PC-3 (cell line): ENCODE results near the gene HIVEP3. TPM values are rescaled to one million over a fixed set of nuclear protein-coding genes. Genes with fewer than 3 reads are reported as not detected.

Experiments
- ATAC-seq: fragments of 200-7000 bp; cut with Tn5 transposase; 2 replicates; pipeline ENCODE4 v1.9.1; 2020; ENCODE audit warnings: mild to moderate bottlenecking, moderate library complexity
- BruUV-seq: library from RNA; stranded (reverse); fragments of 400-500 nt; replicated peaks from 2 replicates; lab custom pipeline; 2021; lab: Mats Ljungman, UMichigan
- CTCF ChIA-PET: fragments of 300-600 bp; sonication (Branson Sonifier 250); formaldehyde crosslinking; loops from one replicate; lab custom pipeline; 2022; ENCODE audit warnings: antibody characterized with exemption; lab: Charles Lee
- POLR2A ChIA-PET: fragments of 300-600 bp; sonication (Branson Sonifier 250); formaldehyde crosslinking; loops from one replicate; lab custom pipeline; 2022; ENCODE audit warnings: antibody characterized with exemption; ENCODE audit not compliant: unreplicated experiment; lab: Charles Lee
- DNase-seq: peaks from one replicate; pipeline ENCODE4 v3.0.0-alpha.2; 2015
- H2AFZ ChIP-seq: fragments of 300-600 bp; sonication (generic); 2 replicates; pipeline ENCODE4 v1.6.0; 2016; ENCODE audit warnings: antibody characterized with exemption, low read length
- H3F3A ChIP-seq: fragments of 300-600 bp; sonication (generic); one replicate; pipeline ENCODE4 v1.6.0; 2017; ENCODE audit warnings: antibody characterized with exemption, low read length, control low read depth, mild to moderate bottlenecking; ENCODE audit not compliant: unreplicated experiment
- H3K27ac ChIP-seq: fragments of 300-600 bp; sonication (generic); 2 replicates; pipeline ENCODE4 v1.5.1; 2016; ENCODE audit warnings: mild to moderate bottlenecking, low read length
- H3K27me3 ChIP-seq: fragments of 300-600 bp; sonication (generic); 2 replicates; pipeline ENCODE4 v1.6.1; 2016; ENCODE audit warnings: low read length, mixed read lengths
- H3K36me3 ChIP-seq: fragments of 300-600 bp; sonication (generic); 2 replicates; pipeline ENCODE4 v1.6.1; 2016; ENCODE audit warnings: low read depth, mixed run types, low read length, mixed read lengths
- H3K4me1 ChIP-seq: fragments of 300-600 bp; sonication (generic); 2 replicates; pipeline ENCODE4 v1.5.1; 2016; ENCODE audit warnings: low read length; ENCODE audit not compliant: insufficient read depth
- H3K4me2 ChIP-seq: fragments of 300-600 bp; sonication (generic); 2 replicates; pipeline ENCODE4 v1.6.0; 2016; ENCODE audit warnings: low read length
- H3K4me3 ChIP-seq: fragments of 300-600 bp; sonication (generic); 2 replicates; pipeline ENCODE4 v1.5.1; 2016; ENCODE audit warnings: mild to moderate bottlenecking, low read length, mixed read lengths
- H3K79me2 ChIP-seq: fragments of 300-600 bp; sonication (generic); 2 replicates; pipeline ENCODE4 v1.6.1; 2017; ENCODE audit warnings: low read length, mixed read lengths
- H3K9ac ChIP-seq: fragments of 300-600 bp; sonication (generic); 2 replicates; pipeline ENCODE4 v1.6.0; 2016; ENCODE audit warnings: mild to moderate bottlenecking, low read length
- H3K9me2 ChIP-seq: fragments of 300-600 bp; sonication (generic); replicated peaks from 2 replicates; pipeline ENCODE4 v1.6.1; 2016; ENCODE audit warnings: mixed run types, low read length, mixed read lengths
- H3K9me3 ChIP-seq: fragments of 300-600 bp; sonication (generic); 2 replicates; pipeline ENCODE4 v1.6.1; 2016; ENCODE audit warnings: low read length, mixed read lengths
- H4K20me1 ChIP-seq: fragments of 300-600 bp; sonication (generic); 2 replicates; pipeline ENCODE4 v1.6.1; 2016; ENCODE audit warnings: low read length, mixed read lengths
- EZH2 ChIP-seq: fragments of 300-600 bp; sonication (generic); IDR thresholded peaks from one replicate; pipeline ENCODE4 v1.6.1; 2017; ENCODE audit warnings: antibody characterized with exemption, mild to moderate bottlenecking, low read length; ENCODE audit not compliant: unreplicated experiment
- EZH2phosphoT487 ChIP-seq: fragments of 300-600 bp; sonication (generic); IDR thresholded peaks from 2 replicates; pipeline ENCODE4 v1.6.1; 2018; ENCODE audit warnings: mild to moderate bottlenecking, antibody characterized with exemption, low read length, borderline replicate concordance
- intact Hi-C: fragments of 100-400 bp; cut with micrococcal nuclease; formaldehyde crosslinking; loops from 2 replicates; pipeline ENCODE4 v1.9.0; 2023
- total RNA-seq: library from RNA; depleted of rRNA; stranded (reverse); fragments of >200 nt; gene quantifications from 2 replicates; pipeline ENCODE4 v1.2.3, GENCODE V29; 2014
- TF ChIP-seq, protein P1 (sequence below): fragments of 300-600 bp; sonication (generic); conservative IDR thresholded peaks from 2 replicates; pipeline ENCODE4 v1.5.1; 2017; ENCODE audit warnings: antibody characterized with exemption, low read depth, mild to moderate bottlenecking, low read length

The HIVEP3 gene
- total RNA-seq, 1 experiment from 2014 or later: 9.8 TPM

DNA sequence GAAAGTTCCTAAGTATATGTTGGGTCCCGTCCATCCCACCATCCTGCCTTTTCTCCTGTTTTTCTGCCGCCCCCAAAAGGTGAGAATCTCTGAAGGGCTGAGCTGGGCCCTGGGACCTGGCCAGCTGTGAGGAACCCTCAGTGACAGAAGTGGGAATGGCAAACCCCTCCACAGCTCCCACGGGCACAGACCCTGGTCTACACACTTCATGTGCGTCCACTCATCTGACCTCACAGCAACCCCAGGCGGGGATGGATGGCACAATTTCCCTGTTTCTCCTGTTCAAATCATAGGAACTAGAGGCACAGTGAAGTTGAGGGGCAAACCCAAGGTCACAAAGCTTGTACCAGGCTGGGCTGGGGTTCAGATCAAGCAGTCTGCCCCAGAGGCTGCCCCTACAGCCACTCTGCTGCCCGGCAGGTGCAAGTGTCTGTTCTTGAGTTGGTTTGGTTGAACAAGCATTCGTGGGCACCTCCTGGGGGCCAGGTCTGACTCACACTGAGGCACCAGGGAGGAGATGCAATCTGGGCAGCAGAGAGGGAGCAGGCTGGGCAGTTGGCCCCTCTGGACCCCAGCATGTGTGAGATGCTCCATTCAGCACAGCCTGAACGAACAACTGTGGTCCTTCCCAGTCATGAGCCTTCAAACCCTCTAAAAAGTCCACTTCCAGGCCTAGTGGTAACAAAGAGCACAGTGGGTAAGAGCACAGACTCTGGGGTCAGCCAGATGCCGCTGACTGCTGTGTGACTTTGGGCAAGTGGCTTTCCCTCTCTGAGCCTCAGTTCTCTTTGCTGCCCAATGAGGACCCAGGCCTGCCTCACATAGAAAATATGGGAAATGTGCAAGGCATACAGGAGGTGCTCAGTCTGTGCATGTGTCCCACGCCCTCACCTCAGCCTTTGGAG, 438.3 kb downstream of the HIVEP3 start:
- Histone ChIP-seq H3K79me2 (no peaks in the 10 kb centered on the region), H3K36me3 (no peaks in the 10 kb centered on the region), H3K27me3 (no peaks in the 10 kb centered on the region), H3F3A (no peaks in the 10 kb centered on the region), H3K4me3 (no peak overlapping the region), H2AFZ (no peak overlapping the region), H3K9me3 (no peaks in the 10 kb centered on the region), H3K4me2 (no peak overlapping the region), H3K9ac (no peak overlapping the region), H3K27ac (no peak overlapping the region), H3K4me1 (peaks cover 31% of the 10 kb centered on the region), H3K9me2 (no peaks in the 10 kb centered on the region), H4K20me1 (no peaks in the 10 kb centered on the region)
- no peak for TF ChIP-seq EZH2
- TF ChIP-seq, protein P1, sequence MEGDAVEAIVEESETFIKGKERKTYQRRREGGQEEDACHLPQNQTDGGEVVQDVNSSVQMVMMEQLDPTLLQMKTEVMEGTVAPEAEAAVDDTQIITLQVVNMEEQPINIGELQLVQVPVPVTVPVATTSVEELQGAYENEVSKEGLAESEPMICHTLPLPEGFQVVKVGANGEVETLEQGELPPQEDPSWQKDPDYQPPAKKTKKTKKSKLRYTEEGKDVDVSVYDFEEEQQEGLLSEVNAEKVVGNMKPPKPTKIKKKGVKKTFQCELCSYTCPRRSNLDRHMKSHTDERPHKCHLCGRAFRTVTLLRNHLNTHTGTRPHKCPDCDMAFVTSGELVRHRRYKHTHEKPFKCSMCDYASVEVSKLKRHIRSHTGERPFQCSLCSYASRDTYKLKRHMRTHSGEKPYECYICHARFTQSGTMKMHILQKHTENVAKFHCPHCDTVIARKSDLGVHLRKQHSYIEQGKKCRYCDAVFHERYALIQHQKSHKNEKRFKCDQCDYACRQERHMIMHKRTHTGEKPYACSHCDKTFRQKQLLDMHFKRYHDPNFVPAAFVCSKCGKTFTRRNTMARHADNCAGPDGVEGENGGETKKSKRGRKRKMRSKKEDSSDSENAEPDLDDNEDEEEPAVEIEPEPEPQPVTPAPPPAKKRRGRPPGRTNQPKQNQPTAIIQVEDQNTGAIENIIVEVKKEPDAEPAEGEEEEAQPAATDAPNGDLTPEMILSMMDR: no peak
- TF ChIP-seq EZH2phosphoT487: no peak
- ATAC-seq: no peak
- no peak for DNase-seq
- ChIA-PET CTCF (no interaction called here), POLR2A (no interaction called here)
- no TSS peak for BruUV-seq
- intact Hi-C loops: loop anchor here (10.0 kb wide), 1 partner anchor 46 kb away; no protein-coding TSS in a partner anchor

DNA sequence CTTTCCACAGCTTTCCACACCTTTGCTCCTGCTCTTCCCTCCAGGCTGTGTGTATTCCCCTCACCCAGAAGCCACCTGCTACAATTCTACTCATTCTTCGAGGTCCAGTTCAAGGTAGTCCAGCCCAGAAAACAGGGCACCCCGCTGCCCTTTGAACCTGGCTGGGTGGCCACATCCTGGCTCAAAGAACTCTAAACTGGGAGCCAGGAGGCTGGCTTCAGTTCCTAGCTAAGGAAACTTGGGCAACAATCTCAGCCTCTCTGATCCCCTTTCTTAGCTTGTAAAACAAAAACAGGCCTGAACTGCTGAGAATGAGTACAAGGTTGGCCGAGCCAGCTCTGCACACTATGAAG, 438.9 kb downstream of the HIVEP3 start:
- Histone ChIP-seq H3F3A (no peaks in the 10 kb centered on the region), H3K79me2 (no peaks in the 10 kb centered on the region), H3K4me3 (no peak overlapping the region), H3K27ac (no peak overlapping the region), H2AFZ (no peak overlapping the region), H3K27me3 (no peaks in the 10 kb centered on the region), H4K20me1 (no peaks in the 10 kb centered on the region), H3K36me3 (no peaks in the 10 kb centered on the region), H3K4me2 (no peak overlapping the region), H3K4me1 (peaks cover 25% of the 10 kb centered on the region), H3K9me2 (no peaks in the 10 kb centered on the region), H3K9ac (no peak overlapping the region), H3K9me3 (no peaks in the 10 kb centered on the region)
- BruUV-seq: no TSS peak
- no peak for ATAC-seq
- CTCF ChIA-PET: no interaction called here
- TF ChIP-seq EZH2 (no peak), EZH2phosphoT487 (no peak)
- TF ChIP-seq, protein P1: no peak
- DNase-seq: no peak
- POLR2A ChIA-PET: no interaction called here
- intact Hi-C loops: loop anchor here (10.0 kb wide), 1 partner anchor 45 kb away; no protein-coding TSS in a partner anchor
